AG10803 (cell line): ENCODE data around the gene SLC22A8.

Source experiments
- DNase-seq: peaks from one replicate; pipeline ENCODE4 v3.0.0; 2010; ENCODE audit warnings: low read depth
- H3K4me3 ChIP-seq: 2 replicates; pipeline ENCODE4 v1.5.1; 2011; ENCODE audit warnings: mild to moderate bottlenecking, low read length, control low read depth
- TF ChIP-seq, protein P1 (sequence below): conservative IDR thresholded peaks from 2 replicates; pipeline ENCODE4 v1.5.1; 2011; ENCODE audit warnings: mild to moderate bottlenecking, low read length, control low read depth, inconsistent platforms

SLC22A8 gene

DNA sequence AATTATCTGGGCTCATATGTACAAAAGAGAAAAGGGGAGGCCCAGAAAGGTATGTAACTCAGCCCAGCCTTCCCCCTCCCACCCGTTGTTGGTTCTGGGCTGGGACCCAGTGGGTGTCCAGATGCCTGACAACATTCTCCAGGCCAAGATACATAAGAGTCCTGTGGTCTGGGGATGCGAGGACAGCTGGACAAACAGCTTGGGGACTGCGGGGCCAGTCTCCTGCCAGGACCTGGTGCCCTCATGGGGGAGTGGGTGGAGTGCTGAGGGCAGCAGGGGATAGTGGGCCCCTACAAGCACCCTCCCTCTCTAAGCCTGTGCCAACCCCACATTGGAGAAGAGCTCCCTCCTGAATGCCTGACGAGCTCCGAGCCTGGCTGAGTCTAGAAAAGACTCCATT lies 27.4 kb downstream of the SLC22A8 start:
- no peak for DNase-seq
- TF ChIP-seq, protein P1, sequence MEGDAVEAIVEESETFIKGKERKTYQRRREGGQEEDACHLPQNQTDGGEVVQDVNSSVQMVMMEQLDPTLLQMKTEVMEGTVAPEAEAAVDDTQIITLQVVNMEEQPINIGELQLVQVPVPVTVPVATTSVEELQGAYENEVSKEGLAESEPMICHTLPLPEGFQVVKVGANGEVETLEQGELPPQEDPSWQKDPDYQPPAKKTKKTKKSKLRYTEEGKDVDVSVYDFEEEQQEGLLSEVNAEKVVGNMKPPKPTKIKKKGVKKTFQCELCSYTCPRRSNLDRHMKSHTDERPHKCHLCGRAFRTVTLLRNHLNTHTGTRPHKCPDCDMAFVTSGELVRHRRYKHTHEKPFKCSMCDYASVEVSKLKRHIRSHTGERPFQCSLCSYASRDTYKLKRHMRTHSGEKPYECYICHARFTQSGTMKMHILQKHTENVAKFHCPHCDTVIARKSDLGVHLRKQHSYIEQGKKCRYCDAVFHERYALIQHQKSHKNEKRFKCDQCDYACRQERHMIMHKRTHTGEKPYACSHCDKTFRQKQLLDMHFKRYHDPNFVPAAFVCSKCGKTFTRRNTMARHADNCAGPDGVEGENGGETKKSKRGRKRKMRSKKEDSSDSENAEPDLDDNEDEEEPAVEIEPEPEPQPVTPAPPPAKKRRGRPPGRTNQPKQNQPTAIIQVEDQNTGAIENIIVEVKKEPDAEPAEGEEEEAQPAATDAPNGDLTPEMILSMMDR: no peak
- no peak overlapping the region for H3K4me3 ChIP-seq

DNA sequence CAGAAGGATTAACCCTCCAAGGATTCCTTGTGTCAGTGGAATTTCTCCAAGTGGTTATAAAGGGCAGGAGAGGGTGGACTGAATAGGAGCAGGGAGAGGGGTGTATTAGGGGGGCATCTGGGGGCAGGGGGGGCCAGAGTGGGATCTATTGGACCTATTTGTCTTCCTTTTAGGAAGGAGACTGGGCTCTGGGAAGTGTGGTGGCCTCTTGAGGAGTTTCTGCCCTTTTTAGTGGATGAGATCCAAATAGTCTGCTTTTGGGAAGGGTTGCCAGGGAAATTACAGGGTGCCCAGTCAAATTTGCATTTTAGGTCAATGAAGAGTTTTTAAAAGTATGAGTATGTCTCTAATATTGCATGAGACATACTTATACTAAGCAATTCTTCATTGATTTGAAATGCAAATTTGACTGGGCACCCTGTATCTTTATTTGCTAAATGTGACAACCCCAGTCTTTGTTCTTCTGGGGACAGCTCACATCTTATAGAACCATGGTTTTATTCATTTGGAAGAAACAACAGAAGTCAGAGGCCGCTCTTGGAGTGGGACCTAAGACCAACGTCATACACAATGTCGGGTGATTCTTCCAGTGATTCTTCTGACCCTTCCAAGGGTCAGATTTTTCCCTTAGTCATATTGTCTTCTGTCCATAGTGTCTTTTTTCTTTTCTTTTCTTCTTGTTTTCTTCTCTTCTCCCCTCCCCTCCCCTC lies 30.4 kb downstream of the SLC22A8 start:
- H3K4me3 ChIP-seq: no peak overlapping the region
- DNase-seq: no peak
- TF ChIP-seq, protein P1: no peak

DNA sequence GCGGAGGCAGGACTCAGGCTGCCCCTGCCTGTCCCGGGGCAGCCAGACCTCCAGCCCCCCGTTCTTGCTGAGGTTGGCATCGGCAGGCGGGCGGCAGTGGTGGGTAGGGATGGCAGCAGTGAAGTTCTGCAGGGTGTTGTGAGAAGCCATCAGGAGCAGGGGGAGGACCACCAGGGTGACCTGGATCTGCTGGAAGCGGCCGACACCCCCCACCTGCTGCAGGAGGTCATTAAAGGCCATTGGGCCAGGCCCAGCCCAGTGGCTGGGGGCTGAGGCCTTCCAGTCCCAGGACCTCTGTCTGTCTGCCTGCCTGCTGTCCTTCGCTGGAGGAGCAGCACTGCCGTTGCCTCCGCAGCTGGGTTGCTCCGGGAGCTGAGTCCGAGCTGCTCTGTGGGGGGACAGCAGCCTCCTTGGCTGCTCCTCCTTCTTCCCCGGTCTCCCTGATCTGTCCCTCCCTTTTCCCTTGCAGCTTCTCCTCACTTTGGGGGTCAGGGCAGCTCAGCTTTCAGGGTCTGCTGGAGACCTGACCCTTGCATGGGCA lies 31.1 kb downstream of the SLC22A8 start, which contains the start of gene SLC22A6:
Gene SLC22A6, minus strand, starts transcription at position 517 of the 541 bp plus-strand sequence. Its CDS starts 277 bp downstream, at position 240.
- DNase-seq: no peak
- no peak within 1 kb of the TSS for H3K4me3 ChIP-seq
- TF ChIP-seq, protein P1: no peak

DNA sequence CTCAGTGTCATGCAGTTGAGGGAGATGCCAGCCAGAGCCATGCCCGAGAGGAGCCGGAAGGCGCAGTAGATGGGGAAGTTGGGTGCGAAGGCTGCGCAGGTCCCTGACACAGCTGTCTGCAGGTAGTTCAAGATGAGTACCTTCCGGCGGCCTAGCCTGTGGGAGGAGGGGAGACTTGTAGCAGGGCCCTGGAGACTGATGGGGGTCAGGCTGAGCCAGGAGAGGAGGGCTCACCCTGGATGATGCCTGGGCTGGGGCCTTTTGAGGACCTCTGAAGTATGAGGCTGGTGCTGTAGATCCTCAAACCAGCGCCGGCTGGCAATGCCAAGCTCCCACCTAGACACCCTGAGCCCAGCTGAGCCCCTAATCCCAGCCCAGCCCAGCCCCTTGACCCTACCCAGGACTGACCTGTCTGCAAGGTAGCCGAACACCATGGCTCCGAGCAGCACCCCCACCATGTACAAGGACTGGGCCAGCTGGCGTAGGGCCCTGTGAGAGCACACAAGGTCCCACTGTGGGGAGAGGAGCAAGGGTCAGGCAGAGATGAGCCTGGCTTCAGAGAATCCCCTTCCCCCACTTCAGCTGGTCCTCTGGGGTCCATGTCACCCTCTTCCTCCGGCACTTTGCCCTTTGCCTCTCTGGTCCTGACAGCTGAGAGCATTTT lies 32.0 kb downstream of the SLC22A8 start:
- TF ChIP-seq, protein P1: no peak
- H3K4me3 ChIP-seq: no peak overlapping the region
- no peak for DNase-seq

DNA sequence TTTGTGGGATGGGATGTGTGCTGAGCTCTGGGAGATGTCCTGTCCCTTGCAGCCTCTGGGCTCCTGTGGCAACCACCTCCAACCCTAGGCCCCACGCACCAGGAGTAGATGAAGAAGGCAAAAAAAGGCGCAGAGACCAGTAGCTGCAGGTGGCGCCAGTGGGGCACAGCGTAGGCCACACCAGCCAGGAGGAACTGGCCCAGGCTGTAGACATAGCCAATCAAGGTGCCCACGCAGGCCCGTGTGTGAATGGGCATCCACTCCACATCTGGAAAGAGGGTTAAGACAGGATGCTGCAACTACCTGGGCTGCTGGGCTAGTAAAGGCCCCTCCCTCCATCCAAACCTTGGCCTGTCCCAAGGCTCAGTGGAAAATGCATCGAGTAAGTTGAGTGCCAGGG lies 33.9 kb downstream of the SLC22A8 start:
- no peak overlapping the region for H3K4me3 ChIP-seq
- TF ChIP-seq, protein P1: no peak
- DNase-seq: no peak

DNA sequence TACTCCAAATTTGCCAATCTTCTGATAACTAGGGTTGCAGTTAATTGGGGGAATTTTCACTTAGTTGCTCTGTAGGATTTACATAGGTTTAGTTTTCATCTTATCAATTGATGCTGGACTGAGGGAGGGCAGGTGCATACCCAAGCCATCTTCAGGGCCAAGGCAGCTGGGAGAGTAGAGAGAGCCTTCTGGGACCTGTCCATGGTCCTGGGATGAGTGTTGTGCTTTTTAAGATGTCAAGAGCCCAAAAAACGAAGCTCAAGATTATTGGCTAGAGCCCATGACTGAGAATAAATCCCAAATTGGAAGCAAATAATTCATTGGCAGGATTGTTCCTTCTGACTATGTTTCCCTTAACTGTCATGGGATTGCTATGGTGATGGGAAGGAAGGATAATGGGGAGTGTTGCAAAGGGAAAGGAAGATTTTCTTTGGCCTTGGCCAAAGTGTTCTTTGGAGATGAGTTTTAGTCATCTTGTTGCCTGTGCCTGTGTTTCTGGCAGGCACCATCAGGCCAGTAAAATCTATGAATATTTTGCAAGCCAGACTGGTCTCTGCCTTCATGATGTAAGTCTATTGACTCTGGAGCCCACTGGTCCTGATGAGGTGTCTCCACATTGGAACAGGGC lies 35.4 kb downstream of the SLC22A8 start:
- no peak for DNase-seq
- H3K4me3 ChIP-seq: no peak overlapping the region
- TF ChIP-seq, protein P1: no peak
